Measurements from ENCODE around the gene DNMT3A. TPM values are rescaled to one million over a fixed set of nuclear protein-coding genes. Genes with fewer than 3 reads are reported as not detected.

DNMT3A gene
- 18.5 TPM for total RNA-seq

- H3K4me1 ChIP-seq (ENCODE audit: insufficient read depth, low read length), result peaks cover 21% of the 10 kb centered on the region
- no peaks in the 10 kb centered on the region for H3K9me3 ChIP-seq (ENCODE audit: low read depth, low read length)
- H3K4me3 ChIP-seq (ENCODE audit: low read length), result peak within 1 kb of the TSS; percentile 57
- H3K27me3 ChIP-seq (ENCODE audit: insufficient read depth, low read length), result no peaks in the 10 kb centered on the region
These were observed at the start of gene DNMT3A for GRCh38 chr2:25341753-25342371. TSS of gene DNMT3A (minus strand) at chr2:25341925. CDS start at chr2:25313984, 27,941 bp downstream.

GRCh38 chr2:25389161-25389560 is 47.4 kb upstream of the DNMT3A start:
- no peaks in the 10 kb centered on the region for H3K9me3 ChIP-seq (ENCODE audit: low read depth, low read length)
- no peak overlapping the region for H3K4me3 ChIP-seq (ENCODE audit: low read length)
- no peaks in the 10 kb centered on the region for H3K4me1 ChIP-seq (ENCODE audit: insufficient read depth, low read length)
- H3K27me3 ChIP-seq (ENCODE audit: insufficient read depth, low read length), result no peaks in the 10 kb centered on the region

- H3K4me1 ChIP-seq (ENCODE audit: insufficient read depth, low read length), result no peaks in the 10 kb centered on the region
- no peaks in the 10 kb centered on the region for H3K27me3 ChIP-seq (ENCODE audit: insufficient read depth, low read length)
- H3K9me3 ChIP-seq (ENCODE audit: low read depth, low read length), result no peaks in the 10 kb centered on the region
- H3K4me3 ChIP-seq (ENCODE audit: low read length), result no peak overlapping the region
These were observed 46.8 kb upstream of the DNMT3A start for GRCh38 chr2:25388491-25388890.

GRCh38 chr2:25387876-25388449 is 46.2 kb upstream of the DNMT3A start:
- Histone ChIP-seq H3K4me1 (ENCODE audit: insufficient read depth, low read length) (no peaks in the 10 kb centered on the region), H3K27me3 (ENCODE audit: insufficient read depth, low read length) (no peaks in the 10 kb centered on the region), H3K9me3 (ENCODE audit: low read depth, low read length) (no peaks in the 10 kb centered on the region), H3K4me3 (ENCODE audit: low read length) (no peak overlapping the region)

- Histone ChIP-seq H3K9me3 (ENCODE audit: low read depth, low read length) (no peaks in the 10 kb centered on the region), H3K27me3 (ENCODE audit: insufficient read depth, low read length) (no peaks in the 10 kb centered on the region), H3K4me1 (ENCODE audit: insufficient read depth, low read length) (no peaks in the 10 kb centered on the region), H3K4me3 (ENCODE audit: low read length) (no peak overlapping the region)
These were observed 45.5 kb upstream of the DNMT3A start for GRCh38 chr2:25386971-25387875.

GRCh38 chr2:25385910-25386309 is 44.2 kb upstream of the DNMT3A start:
- Histone ChIP-seq H3K9me3 (ENCODE audit: low read depth, low read length) (no peaks in the 10 kb centered on the region), H3K4me1 (ENCODE audit: insufficient read depth, low read length) (no peaks in the 10 kb centered on the region), H3K4me3 (ENCODE audit: low read length) (no peak overlapping the region), H3K27me3 (ENCODE audit: insufficient read depth, low read length) (no peaks in the 10 kb centered on the region)

GRCh38 chr2:25383806-25384205 is 42.1 kb upstream of the DNMT3A start:
- Histone ChIP-seq H3K4me1 (ENCODE audit: insufficient read depth, low read length) (peaks cover 5% of the 10 kb centered on the region), H3K4me3 (ENCODE audit: low read length) (no peak overlapping the region), H3K27me3 (ENCODE audit: insufficient read depth, low read length) (no peaks in the 10 kb centered on the region), H3K9me3 (ENCODE audit: low read depth, low read length) (no peaks in the 10 kb centered on the region)

GRCh38 chr2:25381502-25381901 is 39.8 kb upstream of the DNMT3A start:
- no peak overlapping the region for H3K4me3 ChIP-seq (ENCODE audit: low read length)

GRCh38 chr2:25380586-25381375 is 39.1 kb upstream of the DNMT3A start:
- peaks cover 30% of the 10 kb centered on the region for H3K4me1 ChIP-seq (ENCODE audit: insufficient read depth, low read length)
- no peaks in the 10 kb centered on the region for H3K27me3 ChIP-seq (ENCODE audit: insufficient read depth, low read length)
- no peak overlapping the region for H3K4me3 ChIP-seq (ENCODE audit: low read length)
- no peaks in the 10 kb centered on the region for H3K9me3 ChIP-seq (ENCODE audit: low read depth, low read length)

More at GRCh38 chr2:25381502-25381901, 39.8 kb upstream of the DNMT3A start:
- Histone ChIP-seq H3K9me3 (ENCODE audit: low read depth, low read length) (no peaks in the 10 kb centered on the region), H3K4me1 (ENCODE audit: insufficient read depth, low read length) (peaks cover 27% of the 10 kb centered on the region), H3K27me3 (ENCODE audit: insufficient read depth, low read length) (no peaks in the 10 kb centered on the region)

- peaks cover 30% of the 10 kb centered on the region for H3K4me1 ChIP-seq (ENCODE audit: insufficient read depth, low read length)
- no peaks in the 10 kb centered on the region for H3K9me3 ChIP-seq (ENCODE audit: low read depth, low read length)
- no peak overlapping the region for H3K4me3 ChIP-seq (ENCODE audit: low read length)
- no peaks in the 10 kb centered on the region for H3K27me3 ChIP-seq (ENCODE audit: insufficient read depth, low read length)
These were observed 38.3 kb upstream of the DNMT3A start for GRCh38 chr2:25380023-25380422.

GRCh38 chr2:25379535-25379934 is 37.8 kb upstream of the DNMT3A start:
- Histone ChIP-seq H3K9me3 (ENCODE audit: low read depth, low read length) (no peaks in the 10 kb centered on the region), H3K27me3 (ENCODE audit: insufficient read depth, low read length) (no peaks in the 10 kb centered on the region), H3K4me1 (ENCODE audit: insufficient read depth, low read length) (peaks cover 30% of the 10 kb centered on the region), H3K4me3 (ENCODE audit: low read length) (no peak overlapping the region)

- no peaks in the 10 kb centered on the region for H3K9me3 ChIP-seq (ENCODE audit: low read depth, low read length)
- H3K4me1 ChIP-seq (ENCODE audit: insufficient read depth, low read length), result peaks cover 30% of the 10 kb centered on the region
- no peak overlapping the region for H3K4me3 ChIP-seq (ENCODE audit: low read length)
- H3K27me3 ChIP-seq (ENCODE audit: insufficient read depth, low read length), result no peaks in the 10 kb centered on the region
These were observed 37.2 kb upstream of the DNMT3A start for GRCh38 chr2:25378731-25379490.

- no peak overlapping the region for H3K4me3 ChIP-seq (ENCODE audit: low read length)
- H3K27me3 ChIP-seq (ENCODE audit: insufficient read depth, low read length), result no peaks in the 10 kb centered on the region
- peaks cover 30% of the 10 kb centered on the region for H3K4me1 ChIP-seq (ENCODE audit: insufficient read depth, low read length)
- no peaks in the 10 kb centered on the region for H3K9me3 ChIP-seq (ENCODE audit: low read depth, low read length)
These were observed 36.2 kb upstream of the DNMT3A start for GRCh38 chr2:25377822-25378421.
